Loucy (cell line): ENCODE measurements around the gene PTGES2.

Experiments used
- H2AFZ ChIP-seq: fragments of 200-600 bp; sonication (generic); 2 replicates; pipeline ENCODE4 v1.6.0; 2016; ENCODE audit warnings: antibody characterized with exemption, mild to moderate bottlenecking, low read length, moderate library complexity
- H3F3A ChIP-seq: fragments of 200-600 bp; 2 replicates; pipeline ENCODE4 v1.6.0; 2016; ENCODE audit warnings: antibody characterized with exemption, low read depth, mild to moderate bottlenecking
- H3K27me3 ChIP-seq: fragments of 200-600 bp; sonication (generic); 2 replicates; pipeline ENCODE4 v1.6.1; 2014; ENCODE audit warnings: low read length, mild to moderate bottlenecking; ENCODE audit not compliant: insufficient read depth, poor library complexity, severe bottlenecking
- H3K36me3 ChIP-seq: fragments of 200-600 bp; sonication (generic); 2 replicates; pipeline ENCODE4 v1.6.1; 2016; ENCODE audit warnings: low read length; ENCODE audit not compliant: insufficient read depth
- H3K4me1 ChIP-seq: fragments of 200-600 bp; sonication (generic); 2 replicates; pipeline ENCODE4 v1.5.1; 2014; ENCODE audit warnings: low read length, mild to moderate bottlenecking; ENCODE audit not compliant: insufficient read depth, poor library complexity, severe bottlenecking
- H3K4me2 ChIP-seq: fragments of 200-600 bp; sonication (generic); 2 replicates; pipeline ENCODE4 v1.6.0; 2014; ENCODE audit warnings: antibody characterized with exemption, low read length, low read depth, mild to moderate bottlenecking; ENCODE audit not compliant: poor library complexity, severe bottlenecking
- H3K4me3 ChIP-seq: fragments of 200-600 bp; sonication (generic); 2 replicates; pipeline ENCODE4 v1.5.1; 2014; ENCODE audit warnings: low read length, mild to moderate bottlenecking, mixed read lengths; ENCODE audit not compliant: poor library complexity, severe bottlenecking
- H3K79me2 ChIP-seq: fragments of 200-600 bp; sonication (generic); 2 replicates; pipeline ENCODE4 v1.6.1; 2014; ENCODE audit warnings: low read length; ENCODE audit not compliant: insufficient read depth
- H3K9ac ChIP-seq: fragments of 200-600 bp; sonication (generic); 2 replicates; pipeline ENCODE4 v1.6.0; 2014; ENCODE audit warnings: mild to moderate bottlenecking, low read depth, low read length, moderate library complexity; ENCODE audit not compliant: poor library complexity, severe bottlenecking
- H3K9me2 ChIP-seq: fragments of 200-600 bp; sonication (generic); replicated peaks from 2 replicates; pipeline ENCODE4 v1.6.1; 2016; ENCODE audit warnings: low read depth, low read length, mixed read lengths
- H3K9me3 ChIP-seq: fragments of 200-600 bp; sonication (generic); 2 replicates; pipeline ENCODE4 v1.6.1; 2014; ENCODE audit warnings: mild to moderate bottlenecking, antibody characterized with exemption, low read length, low read depth; ENCODE audit not compliant: insufficient read depth
- H4K20me1 ChIP-seq: fragments of 200-600 bp; sonication (generic); 2 replicates; pipeline ENCODE4 v1.6.0; 2014; ENCODE audit warnings: antibody characterized with exemption, low read length, mild to moderate bottlenecking; ENCODE audit not compliant: insufficient read depth, poor library complexity, severe bottlenecking
- CTCF ChIP-seq: fragments of 200-600 bp; sonication (generic); conservative IDR thresholded peaks from 2 replicates; pipeline ENCODE4 v1.5.1; 2014; ENCODE audit warnings: mild to moderate bottlenecking, antibody characterized with exemption, low read length
- EZH2phosphoT487 ChIP-seq: fragments of 200-600 bp; IDR thresholded peaks from 2 replicates; pipeline ENCODE4 v1.6.1; 2018; ENCODE audit warnings: antibody characterized with exemption, mild to moderate bottlenecking, moderate library complexity, borderline replicate concordance

The PTGES2 gene

GRCh38 chr9:128094950-128095544 is 32.5 kb downstream of the PTGES2 start:
- Histone ChIP-seq H3K9me3 (no peaks in the 10 kb centered on the region), H3K4me3 (no peak overlapping the region), H3K79me2 (peaks cover 91% of the 10 kb centered on the region), H3K27me3 (no peaks in the 10 kb centered on the region), H3K36me3 (peaks cover 19% of the 10 kb centered on the region; the same call in 1 of the 2 replicates), H2AFZ (no peak overlapping the region), H3K9me2 (no peaks in the 10 kb centered on the region), H3F3A (peaks cover 3% of the 10 kb centered on the region; the same call in 1 of the 2 replicates), H4K20me1 (peaks cover 46% of the 10 kb centered on the region), H3K4me1 (peaks cover 9% of the 10 kb centered on the region), H3K4me2 (no peak overlapping the region), H3K9ac (no peak overlapping the region)
- TF ChIP-seq EZH2phosphoT487 (no peak), CTCF (no peak)

GRCh38 chr9:128094166-128094949 is 33.2 kb downstream of the PTGES2 start:
- peaks cover 3% of the 10 kb centered on the region for H3K4me1 ChIP-seq
- H3K4me3 ChIP-seq = no peak overlapping the region
- no peaks in the 10 kb centered on the region for H3K27me3 ChIP-seq
- no peaks in the 10 kb centered on the region for H3K9me3 ChIP-seq
- H3F3A ChIP-seq = peaks cover 3% of the 10 kb centered on the region; the same call in 1 of the 2 replicates
- H3K9me2 ChIP-seq = no peaks in the 10 kb centered on the region
- TF ChIP-seq EZH2phosphoT487 (no peak), CTCF (no peak)
- H3K79me2 ChIP-seq = peaks cover 91% of the 10 kb centered on the region
- H2AFZ ChIP-seq = no peak overlapping the region
- no peak overlapping the region for H3K9ac ChIP-seq
- H3K36me3 ChIP-seq = peaks cover 21% of the 10 kb centered on the region; the same call in 1 of the 2 replicates
- H4K20me1 ChIP-seq = peaks cover 40% of the 10 kb centered on the region
- no peak overlapping the region for H3K4me2 ChIP-seq

- Histone ChIP-seq H3K4me2 (no peak overlapping the region), H3K4me1 (peaks cover 4% of the 10 kb centered on the region), H3F3A (peaks cover 3% of the 10 kb centered on the region; the same call in 1 of the 2 replicates), H3K79me2 (peaks cover 91% of the 10 kb centered on the region), H2AFZ (no peak overlapping the region), H4K20me1 (peaks cover 46% of the 10 kb centered on the region), H3K4me3 (no peak overlapping the region), H3K36me3 (peaks cover 22% of the 10 kb centered on the region; the same call in 1 of the 2 replicates), H3K9ac (no peak overlapping the region), H3K27me3 (no peaks in the 10 kb centered on the region), H3K9me2 (no peaks in the 10 kb centered on the region), H3K9me3 (no peaks in the 10 kb centered on the region)
- TF ChIP-seq EZH2phosphoT487 = no peak
- no peak for TF ChIP-seq CTCF
Measured at GRCh38 chr9:128093011-128093410, 34.5 kb downstream of the PTGES2 start.
